GM11168 (cell line): ENCODE results near the gene GALK2.

Experiments used
- in situ Hi-C: fragments of 300-500 bp; cut with MboI; formaldehyde crosslinking; loops from one replicate; pipeline ENCODE4 v1.12.0; 2022; ENCODE audit warnings: low sequenced_read_pairs; ENCODE audit not compliant: unreplicated experiment

The GALK2 gene

GRCh38 chr15:49273734-49274318 is 103.8 kb downstream of the GALK2 start:
- in situ Hi-C loops: no loop called here

- in situ Hi-C loops: no loop called here
Observed at GRCh38 chr15:49278751-49279150, 108.7 kb downstream of the GALK2 start.

GRCh38 chr15:49279521-49280456 is 109.7 kb downstream of the GALK2 start:
- in situ Hi-C loops: no loop called here

- in situ Hi-C loops: no loop called here
Observed at GRCh38 chr15:49282366-49282765, 112.3 kb downstream of the GALK2 start.

- in situ Hi-C loops: no loop called here
Observed at GRCh38 chr15:49286649-49287404, 116.8 kb downstream of the GALK2 start.

- in situ Hi-C loops: no loop called here
Observed at GRCh38 chr15:49287481-49287880, 117.4 kb downstream of the GALK2 start.

- in situ Hi-C loops: no loop called here
Observed at GRCh38 chr15:49288391-49288790, 118.3 kb downstream of the GALK2 start.

- in situ Hi-C loops: no loop called here
Observed at GRCh38 chr15:49290191-49290590, 120.1 kb downstream of the GALK2 start.

GRCh38 chr15:49293941-49294340 is 123.9 kb downstream of the GALK2 start:
- in situ Hi-C loops: no loop called here

- in situ Hi-C loops: no loop called here
Observed at GRCh38 chr15:49296258-49296657, 126.2 kb downstream of the GALK2 start.

- in situ Hi-C loops: no loop called here
Observed at GRCh38 chr15:49297584-49297983, 127.5 kb downstream of the GALK2 start.

GRCh38 chr15:49300856-49301255 is 130.8 kb downstream of the GALK2 start:
- in situ Hi-C loops: no loop called here

- in situ Hi-C loops: no loop called here
Observed at GRCh38 chr15:49301562-49301961, 131.5 kb downstream of the GALK2 start.

GRCh38 chr15:49303003-49303402 is 133.0 kb downstream of the GALK2 start:
- in situ Hi-C loops: no loop called here

- in situ Hi-C loops: no loop called here
Observed at GRCh38 chr15:49306551-49306950, 136.5 kb downstream of the GALK2 start.

GRCh38 chr15:49308686-49309085 is 138.6 kb downstream of the GALK2 start:
- in situ Hi-C loops: no loop called here

- in situ Hi-C loops: no loop called here
Observed at GRCh38 chr15:49309889-49310288, 139.8 kb downstream of the GALK2 start.

- in situ Hi-C loops: no loop called here
Observed at GRCh38 chr15:49313650-49314049, 143.6 kb downstream of the GALK2 start.

GRCh38 chr15:49314716-49315115 is 144.7 kb downstream of the GALK2 start:
- in situ Hi-C loops: no loop called here

GRCh38 chr15:49315391-49315823 is 145.4 kb downstream of the GALK2 start:
- in situ Hi-C loops: no loop called here

GRCh38 chr15:49320351-49320750 is 150.3 kb downstream of the GALK2 start:
- in situ Hi-C loops: no loop called here
